NCI-H1436 (cell line): ENCODE results near the gene RGS3.

Experiments used
- DNase-seq: peaks from one replicate; lab custom pipeline; 2025; lab: John Stamatoyannopoulos, UW

Gene RGS3

DNA sequence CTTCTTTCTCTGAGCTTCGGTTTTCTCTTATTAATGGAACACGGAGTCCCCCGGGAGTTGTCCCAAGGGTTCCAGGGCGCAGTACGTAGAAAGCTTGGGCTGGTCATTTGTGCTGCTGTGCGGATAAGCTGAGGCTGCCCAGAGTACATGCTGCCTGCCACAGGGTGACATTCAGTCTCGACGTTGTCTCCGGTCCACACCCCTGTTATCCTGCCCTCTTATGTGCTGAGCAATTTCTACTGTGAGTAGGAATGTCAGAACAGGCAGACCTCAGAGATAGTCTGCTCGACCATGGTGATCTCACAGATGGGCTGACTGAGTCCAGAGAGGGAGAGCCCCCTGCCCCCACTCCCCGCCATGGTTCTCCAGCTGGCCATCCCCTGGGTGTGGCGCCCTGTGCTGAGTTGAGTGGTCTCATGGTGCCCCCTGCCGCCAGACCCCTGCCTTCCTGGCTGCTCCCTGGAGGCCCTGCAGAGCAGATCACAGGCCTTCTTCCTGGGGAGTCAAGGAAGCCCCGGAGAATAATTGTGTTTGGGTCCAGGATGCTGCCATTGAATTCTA, 124.0 kb downstream of the RGS3 start:
- no peak for DNase-seq

DNA sequence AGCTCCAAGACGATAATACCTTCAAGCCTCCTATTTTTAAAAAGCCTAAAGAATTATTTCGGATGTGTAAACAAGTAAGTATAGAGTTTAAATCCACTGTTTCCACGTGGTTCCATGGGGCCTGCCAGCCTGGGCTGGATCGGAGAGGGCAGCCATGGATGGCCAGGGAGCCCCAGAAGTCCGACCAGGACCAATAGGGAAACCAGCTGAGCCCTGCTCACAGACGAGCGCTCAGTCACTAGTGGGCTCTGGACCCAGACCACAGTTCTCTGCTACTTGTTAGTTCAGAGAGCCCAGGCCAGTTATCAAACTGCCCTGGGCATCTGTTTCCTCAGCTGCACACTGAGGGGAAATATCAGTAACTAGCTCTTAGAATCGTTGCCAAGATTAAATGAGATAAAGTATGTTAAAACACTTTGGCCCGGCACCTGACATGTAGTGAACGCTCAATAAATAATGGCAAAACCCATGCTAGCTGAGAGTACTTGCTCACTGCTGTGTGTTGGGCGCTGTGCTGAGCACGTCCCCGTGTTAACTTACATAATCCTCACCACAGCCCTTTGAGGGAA, 124.8 kb downstream of the RGS3 start:
- no peak for DNase-seq

DNA sequence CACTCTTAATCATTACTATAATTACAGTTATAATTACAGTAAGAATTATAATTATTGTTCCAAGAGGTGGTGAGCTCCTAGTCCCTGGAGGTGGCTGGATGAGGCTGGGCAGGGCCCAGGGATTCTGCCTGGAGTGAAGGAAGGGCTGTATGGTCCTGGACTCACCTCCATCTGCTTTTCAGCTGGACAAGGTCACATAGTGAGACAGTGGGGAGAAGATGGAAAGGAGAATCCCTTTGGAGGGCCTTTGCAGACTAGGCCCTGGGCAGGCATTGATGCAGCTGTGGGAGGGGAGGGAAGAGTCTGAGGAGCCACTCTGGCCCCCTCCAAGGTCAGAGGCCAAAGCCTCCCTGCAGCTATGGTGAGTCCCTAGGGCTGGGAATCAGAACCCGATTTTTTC, 125.4 kb downstream of the RGS3 start:
- DNase-seq: no peak

DNA sequence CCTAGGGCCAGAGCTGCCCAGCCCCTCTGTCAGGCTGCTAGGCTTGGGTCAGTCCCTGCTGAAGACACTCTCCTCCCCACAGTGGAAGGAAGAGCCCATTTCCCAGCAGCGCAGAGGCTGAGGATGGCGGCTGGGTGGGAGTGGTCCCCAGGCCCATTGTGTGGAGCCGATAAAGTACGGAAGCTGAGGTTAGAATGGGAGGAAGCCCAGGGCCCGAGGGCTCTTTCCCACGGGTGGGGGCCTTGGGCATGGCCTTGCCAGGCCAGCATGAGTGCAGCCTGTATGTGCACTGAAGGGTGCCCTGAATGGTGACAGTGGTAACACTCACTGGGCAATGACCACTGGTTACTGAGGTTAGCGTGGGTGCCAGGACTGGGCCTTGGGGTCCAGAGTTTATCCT, 125.9 kb downstream of the RGS3 start:
- no peak for DNase-seq

DNA sequence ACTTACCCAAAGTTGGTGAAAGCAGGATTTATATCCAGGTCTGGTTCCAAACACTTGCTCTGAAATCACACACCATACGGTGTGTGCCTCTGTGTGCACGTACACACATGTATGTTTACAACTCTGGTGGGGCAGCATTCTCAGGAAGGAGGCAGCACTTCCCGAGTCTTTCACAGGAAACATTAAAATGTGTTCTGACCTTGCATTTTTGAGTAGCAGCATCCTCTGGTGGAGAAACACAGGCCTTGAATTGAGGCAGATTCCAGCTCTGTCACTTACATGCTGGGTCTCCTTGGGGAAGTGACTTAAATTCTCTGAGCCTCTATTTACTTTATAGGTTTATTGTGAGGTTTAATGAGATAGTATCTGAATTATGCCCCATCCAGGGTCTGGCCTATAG, 126.4 kb downstream of the RGS3 start:
- no peak for DNase-seq

DNA sequence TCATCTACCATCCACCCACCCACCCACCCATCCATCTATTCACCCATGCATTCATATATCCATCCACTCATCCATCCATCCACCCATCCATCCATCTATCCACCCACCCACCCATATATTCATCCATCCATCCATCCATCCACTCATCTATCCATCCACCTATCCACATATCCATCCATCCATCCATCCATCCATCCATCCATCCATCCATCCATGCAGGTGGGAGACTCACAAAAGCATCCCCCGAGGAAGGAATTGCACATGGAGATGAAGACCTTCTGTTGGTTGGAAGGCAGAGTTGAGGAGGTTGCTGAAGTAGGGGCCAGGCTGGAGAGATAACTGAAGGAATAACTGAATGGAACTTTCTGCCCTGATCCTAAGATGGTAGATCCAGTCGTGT, 126.9 kb downstream of the RGS3 start:
- DNase-seq: no peak

DNA sequence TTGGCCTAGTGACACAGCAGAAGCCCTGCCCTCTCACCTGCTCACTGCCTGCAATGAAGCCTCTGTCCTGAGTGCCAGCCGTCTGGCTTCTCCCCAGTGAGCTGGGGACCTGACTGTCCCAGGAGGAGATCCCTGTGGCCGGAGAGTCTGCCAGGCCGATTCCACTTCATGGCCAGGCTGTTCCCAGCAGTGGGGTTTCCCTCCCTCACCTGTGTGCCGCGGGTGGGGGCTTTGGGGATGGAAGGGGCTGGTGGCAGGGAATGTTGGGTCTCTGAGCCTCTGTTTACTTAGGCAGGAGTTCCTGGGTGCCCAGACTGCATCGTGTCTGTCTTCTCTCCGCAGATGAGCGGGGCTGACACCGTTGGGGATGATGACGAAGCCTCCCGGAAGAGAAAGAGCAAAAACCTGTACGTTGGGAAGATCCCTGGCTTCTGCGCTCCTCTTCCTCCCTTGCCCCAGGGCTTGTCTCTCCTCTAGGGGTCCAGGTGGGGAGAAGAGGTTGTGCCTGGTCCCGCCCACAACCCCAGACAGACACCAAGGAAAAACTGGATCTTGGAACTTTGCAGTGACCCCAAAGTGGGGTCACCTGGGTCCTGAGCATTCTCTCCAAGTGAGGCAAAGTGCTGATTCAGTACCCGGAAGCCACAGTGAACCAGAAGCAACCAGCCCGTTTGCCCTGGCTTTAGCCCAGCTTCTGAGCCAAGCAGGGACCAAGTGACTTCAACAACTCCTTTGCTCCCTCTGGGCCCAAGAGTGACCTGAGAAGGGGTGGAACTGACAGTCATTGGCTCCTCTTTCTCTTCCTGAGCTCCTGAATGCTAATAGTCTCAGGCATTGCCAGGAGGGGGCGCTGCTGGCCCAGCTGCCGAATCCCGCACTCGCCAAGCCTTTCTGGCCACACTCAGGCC, 127.7 kb downstream of the RGS3 start:
- peak; percentile 53 for DNase-seq

DNA sequence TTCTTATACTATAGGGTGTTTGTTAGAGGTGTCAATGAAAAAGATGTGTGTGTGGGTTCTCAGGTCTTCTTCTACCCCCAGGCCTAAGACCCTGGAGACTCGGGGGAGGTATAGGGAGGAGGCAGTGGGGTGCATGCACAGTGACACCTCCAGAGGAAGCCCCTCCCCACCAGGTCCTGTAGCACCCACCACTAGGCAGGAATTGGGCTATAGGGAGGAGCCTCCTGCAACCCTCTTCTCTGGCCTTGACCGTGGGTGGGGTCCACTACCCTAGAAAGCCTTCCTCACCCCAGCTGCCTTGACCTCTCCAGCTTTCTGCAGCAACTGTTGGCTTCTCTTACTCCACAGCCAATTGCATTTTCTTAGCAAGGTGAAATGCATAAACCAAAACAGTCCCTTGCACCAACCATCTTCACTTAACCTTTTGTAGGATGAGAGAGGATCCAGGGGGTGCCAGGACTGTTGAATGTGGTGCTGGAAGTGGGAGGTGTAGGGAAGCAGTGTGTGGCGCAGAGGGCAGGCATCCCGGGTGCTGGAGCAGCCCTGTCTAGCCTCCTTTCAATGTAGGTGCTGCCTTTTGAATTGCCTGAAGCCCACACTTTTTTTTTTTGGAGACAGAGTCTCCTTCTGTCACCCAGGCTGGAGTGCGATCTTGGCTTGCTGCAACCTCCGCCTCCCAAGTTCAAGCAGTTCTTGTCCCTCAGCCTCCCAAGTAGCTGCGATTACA, 128.5 kb downstream of the RGS3 start:
- no peak for DNase-seq

DNA sequence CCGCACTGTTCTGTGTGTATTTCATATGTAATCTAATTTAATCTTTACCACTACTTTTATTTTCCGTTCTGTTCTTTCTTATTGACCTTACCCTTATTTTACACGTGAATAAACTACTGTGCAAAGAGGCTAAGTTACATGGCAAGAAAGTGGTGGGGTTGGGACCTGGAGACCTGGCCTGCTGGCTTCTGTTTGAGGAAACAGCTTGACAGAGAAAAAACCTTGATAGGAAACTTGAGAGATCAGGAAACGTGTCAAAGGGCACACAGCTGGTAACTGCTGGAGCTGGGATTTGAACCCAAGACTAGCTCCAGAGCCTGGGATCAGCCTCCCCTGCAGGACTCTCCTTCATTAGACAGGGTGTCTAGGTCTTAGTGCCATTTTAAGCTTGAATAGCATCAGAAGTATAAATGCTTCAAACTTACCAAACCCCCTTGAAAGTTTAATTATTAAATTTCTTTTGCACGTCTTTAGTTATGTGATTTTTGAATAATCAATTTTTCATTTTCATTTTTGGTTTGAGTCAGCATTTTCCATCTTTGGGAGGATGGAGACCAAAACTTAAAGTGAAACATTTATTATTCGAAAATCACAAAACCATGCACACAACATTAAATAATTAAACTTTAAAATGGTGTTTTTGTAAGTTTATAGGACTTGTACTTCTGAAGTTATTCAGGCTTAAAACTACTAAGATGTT, 129.5 kb downstream of the RGS3 start:
- no peak for DNase-seq

DNA sequence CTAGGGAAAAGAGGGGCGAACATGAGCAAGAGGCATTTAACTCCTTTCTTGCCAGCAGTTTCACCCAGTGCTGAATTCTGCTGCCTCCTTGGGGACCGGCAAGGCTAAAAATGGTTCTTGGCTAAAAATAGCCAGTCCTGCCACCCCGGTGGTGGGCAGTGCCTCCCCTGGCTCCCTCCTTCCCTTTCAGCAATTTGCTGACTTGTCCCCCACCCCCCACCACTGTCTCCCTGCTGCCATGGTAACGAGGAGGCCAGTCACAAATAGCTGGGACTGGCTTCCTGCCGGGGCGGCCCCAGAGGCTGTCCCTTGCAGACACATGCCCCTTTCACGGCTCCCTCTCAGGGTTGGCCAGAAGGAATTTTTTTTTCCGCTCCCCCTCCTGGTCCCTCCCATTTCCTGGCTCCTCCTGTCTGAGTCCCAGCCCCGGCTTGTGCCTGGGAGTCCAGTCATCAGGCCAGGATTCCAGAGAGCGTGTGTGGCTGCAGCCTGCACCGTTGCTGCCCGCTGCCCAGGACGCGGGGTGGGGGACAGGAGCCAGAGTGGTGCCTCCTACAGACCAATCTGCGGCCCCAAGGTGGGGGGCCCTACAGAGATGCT, 130.3 kb downstream of the RGS3 start:
- DNase-seq: no peak

DNA sequence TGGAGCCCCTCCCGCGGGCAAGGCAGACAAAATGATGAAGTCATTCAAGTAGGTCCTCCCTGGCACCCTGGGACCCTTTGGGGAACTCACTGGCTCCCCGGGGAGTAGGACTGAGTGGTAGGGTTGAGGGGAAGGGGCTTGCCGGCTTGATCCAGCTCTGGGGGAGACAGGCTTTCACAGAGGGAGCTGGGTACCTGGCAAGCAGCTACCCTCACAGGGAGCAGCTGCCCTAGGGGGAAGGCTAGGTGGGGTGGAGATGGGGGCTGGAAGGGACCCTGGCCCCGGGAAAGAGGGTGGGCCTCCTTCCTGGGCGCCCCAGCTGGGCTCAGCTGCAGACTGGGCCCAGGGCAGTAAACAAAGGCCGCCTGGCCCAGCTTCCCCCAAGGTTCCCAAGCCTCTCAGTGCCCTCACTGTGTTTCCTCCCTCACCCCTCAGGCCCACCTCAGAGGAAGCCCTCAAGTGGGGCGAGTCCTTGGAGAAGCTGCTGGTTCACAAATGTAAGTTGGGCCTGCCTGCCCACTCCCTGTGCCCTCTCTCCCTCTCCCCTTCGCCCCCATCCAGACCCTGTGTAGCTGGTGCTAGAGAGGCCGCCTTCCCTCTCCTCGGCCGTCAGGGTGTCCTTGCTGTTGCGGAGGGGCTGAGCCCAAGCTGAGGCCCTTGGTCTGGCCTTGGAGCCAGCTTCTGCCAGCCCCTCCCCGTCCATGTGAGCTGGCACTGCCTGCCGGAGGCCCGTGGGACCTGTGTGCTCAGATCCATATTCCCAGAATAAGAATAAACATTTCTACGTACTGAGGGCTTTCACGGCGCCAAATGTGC, 131.2 kb downstream of the RGS3 start:
- DNase-seq: no peak

DNA sequence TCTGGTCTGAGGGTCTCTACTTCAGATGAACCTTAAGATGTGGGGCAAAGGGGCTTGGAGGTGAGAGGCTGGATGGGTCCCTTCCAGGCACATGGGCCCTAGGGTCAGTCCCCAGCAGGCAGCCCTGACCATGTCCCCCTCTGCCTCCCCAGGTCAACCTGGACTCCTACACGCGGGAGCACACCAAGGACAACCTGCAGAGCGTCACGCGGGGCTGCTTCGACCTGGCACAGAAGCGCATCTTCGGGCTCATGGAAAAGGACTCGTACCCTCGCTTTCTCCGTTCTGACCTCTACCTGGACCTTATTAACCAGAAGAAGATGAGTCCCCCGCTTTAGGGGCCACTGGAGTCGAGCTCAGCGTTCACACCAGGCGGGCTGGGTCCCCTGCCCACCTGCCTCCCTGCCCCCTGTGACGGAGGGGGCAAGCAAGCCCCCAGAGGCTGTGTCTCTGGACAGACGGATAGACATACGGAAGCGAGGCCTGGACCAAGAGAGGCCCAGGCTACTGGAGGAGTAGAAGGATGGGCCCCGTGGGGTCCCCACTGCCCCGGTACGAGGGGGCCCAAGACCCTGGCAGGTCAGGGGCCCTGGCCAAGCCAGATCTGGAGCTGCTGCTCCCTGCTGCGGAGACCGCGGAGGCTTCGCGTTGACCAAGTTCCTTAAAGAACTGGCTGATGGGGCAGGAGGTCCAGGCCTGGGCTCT, 133.2 kb downstream of the RGS3 start:
- no peak for DNase-seq

DNA sequence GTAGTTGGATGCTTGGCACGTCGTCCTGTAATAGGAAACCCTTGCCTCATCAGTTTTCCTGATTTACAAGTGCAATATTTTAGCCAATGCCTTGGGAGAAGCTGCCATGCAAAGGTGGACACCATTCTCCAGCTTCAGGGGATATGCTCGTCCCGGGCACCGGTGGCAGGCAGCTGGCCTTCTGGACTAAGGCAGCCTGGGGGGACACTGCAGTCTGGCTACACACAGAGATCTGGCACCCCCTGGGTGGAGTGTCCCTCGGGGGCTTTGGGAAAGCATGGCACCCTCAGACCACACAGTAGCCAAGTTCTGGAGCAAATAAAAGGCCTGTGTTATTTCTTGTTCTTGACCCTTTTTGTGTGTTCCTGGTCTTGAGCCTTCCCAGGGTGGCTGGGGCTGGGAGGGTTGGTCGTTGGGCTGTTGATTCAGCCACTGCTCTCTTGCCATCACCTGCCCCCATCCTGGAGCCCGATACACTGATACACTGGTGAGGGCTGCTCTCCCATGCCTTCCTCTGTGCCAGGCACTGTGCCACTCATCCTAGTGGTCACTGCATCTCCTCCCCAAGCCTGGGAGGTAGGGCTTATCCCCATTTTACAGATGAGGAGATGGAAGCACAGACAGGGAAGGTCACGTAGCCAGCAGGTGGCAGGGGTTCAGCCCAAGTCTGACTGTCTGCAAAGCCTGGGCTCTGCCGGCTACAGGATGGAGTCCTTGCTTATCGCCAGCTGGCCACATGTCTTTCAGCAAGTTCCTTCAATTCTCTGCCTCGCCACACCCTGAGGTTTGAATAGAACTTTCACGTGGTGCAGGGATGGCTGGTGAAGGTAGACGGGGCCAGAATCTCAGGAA, 134.1 kb downstream of the RGS3 start:
- no peak for DNase-seq

DNA sequence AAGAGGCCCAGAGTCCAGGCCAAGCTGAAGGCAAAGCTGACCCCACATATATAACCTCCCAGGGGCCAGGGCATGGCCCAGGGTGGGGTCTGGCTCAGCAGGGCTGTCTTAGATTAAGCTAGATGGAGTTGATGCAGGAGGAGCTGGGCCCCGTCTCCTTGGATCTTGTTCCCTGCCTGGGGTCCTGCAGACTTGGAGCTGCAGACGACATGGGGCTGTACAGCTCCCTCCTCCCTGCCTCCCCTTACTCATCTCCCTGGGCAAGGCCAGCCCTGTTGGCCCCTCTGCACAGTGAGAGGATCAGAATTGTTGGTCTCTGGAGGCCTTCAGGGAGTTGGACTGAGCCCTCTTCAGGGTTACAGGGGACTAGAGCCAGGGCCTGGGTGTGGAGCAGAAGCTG, 134.9 kb downstream of the RGS3 start:
- DNase-seq: no peak

DNA sequence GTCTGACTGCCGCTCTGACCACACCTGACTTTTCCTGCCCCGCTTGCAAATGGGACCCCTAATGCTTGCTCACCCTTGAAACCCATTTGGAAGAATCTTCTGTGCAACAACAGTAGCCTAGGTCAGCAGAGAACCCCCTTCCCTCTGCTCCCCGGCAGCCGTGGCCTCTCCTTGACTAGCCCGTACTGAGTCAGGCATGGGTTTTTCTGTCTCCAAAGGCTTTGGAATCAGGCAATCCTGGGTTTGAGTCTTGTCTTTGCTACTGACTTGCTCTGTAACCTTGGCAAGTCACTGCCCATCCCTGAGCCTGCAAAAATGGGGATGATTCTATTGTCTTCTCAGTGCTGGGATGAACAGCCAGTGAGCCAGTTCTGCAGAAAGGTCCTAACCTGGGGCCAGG, 135.4 kb downstream of the RGS3 start:
- DNase-seq: no peak

DNA sequence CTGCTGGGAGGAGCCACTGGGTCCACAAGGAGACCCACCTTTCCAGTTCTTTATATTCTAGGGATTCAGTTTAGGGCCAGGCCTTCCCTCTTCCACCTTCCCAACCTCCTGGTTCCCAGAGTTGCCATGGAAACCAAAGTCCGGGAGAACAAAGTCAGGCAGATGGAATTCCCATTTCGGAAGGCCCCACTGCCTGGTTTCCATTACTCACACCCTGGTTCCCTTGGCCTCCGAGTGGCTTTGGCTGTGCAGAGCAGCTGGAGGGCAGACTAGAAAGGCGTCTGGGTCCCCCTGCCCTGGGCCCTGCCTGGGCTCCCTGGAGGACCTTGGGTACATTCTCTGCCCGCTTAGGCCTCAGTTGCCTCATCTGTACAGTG, 136.1 kb downstream of the RGS3 start:
- no peak for DNase-seq

DNA sequence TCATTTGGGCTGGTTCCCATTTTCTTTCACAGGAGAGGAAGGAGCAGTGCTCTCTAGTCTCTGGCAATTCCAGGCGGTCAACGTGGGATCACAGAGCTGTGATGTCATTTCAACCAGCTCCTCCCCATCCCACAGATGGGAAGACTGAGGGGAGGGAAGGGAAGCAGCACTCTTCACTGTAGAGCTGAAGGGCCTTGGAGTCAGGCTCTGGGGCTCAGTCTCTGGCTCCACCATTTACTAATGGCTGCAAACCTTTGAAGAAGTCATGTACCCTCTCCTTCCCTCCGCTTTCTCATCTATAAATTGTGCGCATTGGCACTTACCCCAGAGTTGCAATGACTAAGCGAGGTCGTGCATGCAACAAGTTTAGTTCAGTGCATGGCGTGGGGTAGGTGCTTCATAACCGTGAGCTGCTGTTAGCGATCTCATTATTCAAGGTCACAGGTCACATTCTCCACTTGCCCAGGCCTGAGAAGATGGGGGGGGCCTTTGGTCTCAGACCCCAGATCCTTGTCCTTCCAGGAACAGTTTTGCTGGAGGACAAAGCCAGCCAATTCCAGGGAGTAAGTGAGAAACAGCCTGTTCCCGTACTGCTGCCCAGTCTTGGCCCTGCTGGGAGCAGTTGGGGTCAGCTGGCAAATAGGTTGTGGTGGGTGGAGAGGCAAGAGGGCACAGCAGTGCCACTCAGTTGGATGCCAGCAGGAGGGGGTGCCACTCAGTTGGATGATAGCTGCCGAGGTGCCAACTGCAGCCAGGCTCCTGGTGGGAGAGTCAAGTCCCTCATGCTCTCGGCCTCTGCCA, 136.7 kb downstream of the RGS3 start:
- DNase-seq: no peak

DNA sequence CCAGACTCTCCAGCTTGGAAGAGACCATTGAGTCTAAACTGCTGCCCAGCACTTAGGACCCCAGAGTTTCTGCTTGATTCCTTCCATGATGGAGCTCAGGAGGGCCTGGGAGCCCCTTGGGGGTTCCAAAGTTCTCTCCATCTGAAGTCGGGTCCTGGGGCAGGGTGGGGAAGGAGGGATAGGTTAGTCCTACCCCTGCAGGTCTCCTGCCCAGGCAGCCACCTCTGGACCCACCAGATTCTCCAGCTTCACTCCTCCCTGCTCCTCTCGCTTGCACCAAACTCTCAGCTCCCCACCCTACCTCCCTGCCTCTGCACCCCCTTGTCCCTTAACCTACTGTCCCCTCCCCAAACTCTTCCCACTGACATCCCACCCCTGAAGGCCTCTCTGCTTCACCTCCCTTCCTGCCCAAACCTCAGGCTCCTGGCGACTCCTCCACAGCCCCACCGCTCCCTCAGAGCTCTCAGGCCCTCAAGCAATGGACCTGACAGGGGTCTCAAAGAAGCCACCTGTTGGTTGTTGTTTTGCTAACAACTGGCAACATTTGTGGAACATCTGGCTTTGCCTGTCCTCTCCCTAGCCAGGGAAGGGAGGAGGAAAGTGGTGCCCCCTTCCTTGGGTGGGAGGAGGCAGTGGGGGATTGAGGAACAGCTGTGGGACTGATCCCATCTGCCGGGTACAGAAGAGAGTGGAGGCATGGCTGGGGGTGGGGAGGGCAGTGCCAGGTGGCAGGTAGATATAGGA, 137.5 kb downstream of the RGS3 start:
- DNase-seq: no peak
